ENCODE data around the gene ERBB4.

- TF ChIP-seq MAZ (IDR thresholded peaks at IDR 0.05; ENCODE audit: borderline replicate concordance, low read depth, low read length) (no peak), SMC3 (IDR thresholded peaks at IDR 0.05) (no peak), MAX (IDR thresholded peaks at IDR 0.05) (no peak), POLR2A (IDR thresholded peaks at IDR 0.05; ENCODE audit: low read length) (no peak), PBX3 (IDR thresholded peaks at IDR 0.05) (no peak), RAD21 (conservative IDR thresholded peaks at IDR 0.05 in 1 of 2, IDR thresholded peaks at IDR 0.05 in 1 of 2) (no peak), CTCF (IDR thresholded peaks at IDR 0.05) (no peak), EP300 (IDR thresholded peaks at IDR 0.05) (no peak), ZFP36 (IDR thresholded peaks at IDR 0.05; ENCODE audit: borderline replicate concordance, partially characterized antibody) (no peak), NFE2L2 (conservative IDR thresholded peaks at IDR 0.05; ENCODE audit: low read length) (no peak), SREBF2 (IDR thresholded peaks at IDR 0.05) (no peak)
Observed at GRCh38 chr2:212473211-212473610, 65.4 kb downstream of the ERBB4 start.
